Mesendoderm (in vitro differentiated cells): ENCODE data around the gene OBSCN.
A peak's percentile ranks its signal among the peaks of the same experiment; 100 is the strongest.
"Not testable (repeated sequence)": the region's sequence is repeated elsewhere in the genome, so short reads cannot be mapped to it uniquely, and the experiment has no call there.

Source experiments
- DNase-seq: peaks from one replicate; pipeline ENCODE4 v3.0.0; 2013
- H2AK5ac ChIP-seq: 2 replicates; pipeline ENCODE4 v1.6.1; 2013; ENCODE audit warnings: low read length, inconsistent platforms
- H2BK120ac ChIP-seq: 2 replicates; pipeline ENCODE4 v1.6.1; 2013; ENCODE audit warnings: low read depth, mild to moderate bottlenecking, low read length, moderate library complexity, mixed read lengths
- H2BK15ac ChIP-seq: replicated peaks from 2 replicates; pipeline ENCODE4 v1.6.1; 2013; ENCODE audit warnings: low read depth, mild to moderate bottlenecking, moderate library complexity
- H2BK5ac ChIP-seq: 2 replicates; pipeline ENCODE4 v1.6.1; 2013; ENCODE audit warnings: low read length, inconsistent platforms
- H3K18ac ChIP-seq: 2 replicates; pipeline ENCODE4 v1.6.1; 2013; ENCODE audit warnings: mild to moderate bottlenecking, low read length, mixed read lengths
- H3K23ac ChIP-seq: one replicate; pipeline ENCODE4 v1.6.1; 2013; ENCODE audit warnings: low read length
- H3K27ac ChIP-seq: 2 replicates; pipeline ENCODE4 v1.5.1; 2013; ENCODE audit warnings: low read depth, mild to moderate bottlenecking, inconsistent platforms, low read length, moderate library complexity
- H3K27me3 ChIP-seq: 2 replicates; pipeline ENCODE4 v1.6.1; 2013; ENCODE audit warnings: low read length, control low read depth, mild to moderate bottlenecking, inconsistent platforms; ENCODE audit not compliant: insufficient read depth, poor library complexity
- H3K36me3 ChIP-seq: 2 replicates; pipeline ENCODE4 v1.6.1; 2013; ENCODE audit warnings: low read length, inconsistent platforms; ENCODE audit not compliant: control insufficient read depth, insufficient read depth
- H3K4ac ChIP-seq: one replicate; pipeline ENCODE4 v1.6.1; 2013; ENCODE audit warnings: low read depth, mild to moderate bottlenecking, low read length, moderate library complexity
- H3K4me1 ChIP-seq: 2 replicates; pipeline ENCODE4 v1.6.1; 2013; ENCODE audit warnings: low read depth, low read length, inconsistent platforms; ENCODE audit not compliant: control insufficient read depth
- H3K4me2 ChIP-seq: 2 replicates; pipeline ENCODE4 v1.6.1; 2013; ENCODE audit warnings: low read length
- H3K4me3 ChIP-seq: 2 replicates; pipeline ENCODE4 v1.5.1; 2013; ENCODE audit warnings: mild to moderate bottlenecking, low read length
- H3K56ac ChIP-seq: one replicate; pipeline ENCODE4 v1.6.1; 2013; ENCODE audit warnings: low read length
- H3K79me1 ChIP-seq: 2 replicates; pipeline ENCODE4 v1.6.1; 2013; ENCODE audit warnings: low read length, inconsistent platforms
- H3K79me2 ChIP-seq: 2 replicates; pipeline ENCODE4 v1.6.1; 2013; ENCODE audit warnings: mild to moderate bottlenecking, low read length; ENCODE audit not compliant: control insufficient read depth, insufficient read depth
- H3K9ac ChIP-seq: 2 replicates; pipeline ENCODE4 v1.6.1; 2013; ENCODE audit warnings: low read length, inconsistent platforms
- H4K5ac ChIP-seq: one replicate; pipeline ENCODE4 v1.6.1; 2013; ENCODE audit warnings: low read length
- H4K8ac ChIP-seq: one replicate; pipeline ENCODE4 v1.6.1; 2013; ENCODE audit warnings: low read depth, mild to moderate bottlenecking, control low read depth, low read length, moderate library complexity
- WGBS: extraction: QIAGEN DNeasy Blood & Tissue Kit; methylation state at CpG from one replicate; pipeline ENCODE4 v1.1.7; 2013; ENCODE audit warnings: low lambda C conversion rate, missing lambda C conversion rate; ENCODE audit not compliant: insufficient coverage; ENCODE audit errors: extremely low coverage; 5-methylcytosine and 5-hydroxymethylcytosine counted together

OBSCN gene

DNA sequence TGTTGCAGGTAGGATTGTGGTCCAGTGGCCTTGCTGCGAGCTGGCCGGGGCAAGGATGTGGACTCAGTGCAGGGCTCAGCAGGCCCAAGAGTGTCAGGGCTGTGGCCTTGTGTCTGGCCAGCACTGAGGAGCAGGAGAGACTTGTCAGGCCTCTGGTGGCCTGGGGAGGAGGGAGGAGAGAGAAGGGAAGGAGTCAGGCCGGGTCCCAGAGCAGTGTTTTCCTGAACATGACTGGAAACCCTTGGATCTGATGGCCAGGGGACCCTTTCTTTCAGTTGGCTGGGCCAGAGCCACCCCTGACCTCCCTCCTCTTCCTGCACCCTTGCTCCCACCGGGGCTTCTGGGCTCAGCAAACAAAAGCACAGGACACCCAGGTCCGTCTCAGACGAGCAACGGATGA is 37.2 kb upstream of the OBSCN start:
- Histone ChIP-seq H2BK15ac (no peak overlapping the region), H3K23ac (no peak overlapping the region), H3K9ac (no peak overlapping the region), H3K36me3 (no peaks in the 10 kb centered on the region), H2AK5ac (no peak overlapping the region), H3K27ac (no peak overlapping the region), H3K27me3 (no peaks in the 10 kb centered on the region), H2BK120ac (no peak overlapping the region), H4K8ac (no peak overlapping the region), H3K56ac (no peak overlapping the region), H3K79me1 (peaks cover 12% of the 10 kb centered on the region), H3K4me2 (no peak overlapping the region), H3K18ac (no peak overlapping the region), H3K4me1 (peaks cover 2% of the 10 kb centered on the region), H3K4me3 (no peak overlapping the region), H3K79me2 (peaks cover 2% of the 10 kb centered on the region), H2BK5ac (no peak overlapping the region), H4K5ac (no peak overlapping the region), H3K4ac (no peak overlapping the region)
- no peak for DNase-seq
- no CpG with 5 or more reads among the region's 7 CpGs for WGBS

GRCh38 chr1:228171221-228171891 is 36.5 kb upstream of the OBSCN start:
- no peaks in the 10 kb centered on the region for H3K36me3 ChIP-seq
- H3K27me3 ChIP-seq, result no peaks in the 10 kb centered on the region
- no peak overlapping the region for H2BK5ac ChIP-seq
- no peak overlapping the region for H4K5ac ChIP-seq
- WGBS, result no CpG with 5 or more reads among the region's 10 CpGs
- peaks cover 11% of the 10 kb centered on the region for H3K79me1 ChIP-seq
- peak overlapping the region; percentile 34 for H3K56ac ChIP-seq
- H2BK15ac ChIP-seq, result no peak overlapping the region
- no peak overlapping the region for H2BK120ac ChIP-seq
- H3K4me3 ChIP-seq, result no peak overlapping the region
- peaks cover 2% of the 10 kb centered on the region for H3K4me1 ChIP-seq
- H3K18ac ChIP-seq, result no peak overlapping the region
- H3K4me2 ChIP-seq, result no peak overlapping the region
- no peak overlapping the region for H2AK5ac ChIP-seq
- H3K9ac ChIP-seq, result no peak overlapping the region
- no peak overlapping the region for H4K8ac ChIP-seq
- no peak overlapping the region for H3K4ac ChIP-seq
- H3K27ac ChIP-seq, result no peak overlapping the region
- no peak for DNase-seq
- H3K23ac ChIP-seq, result no peak overlapping the region
- H3K79me2 ChIP-seq, result peaks cover 2% of the 10 kb centered on the region

DNA sequence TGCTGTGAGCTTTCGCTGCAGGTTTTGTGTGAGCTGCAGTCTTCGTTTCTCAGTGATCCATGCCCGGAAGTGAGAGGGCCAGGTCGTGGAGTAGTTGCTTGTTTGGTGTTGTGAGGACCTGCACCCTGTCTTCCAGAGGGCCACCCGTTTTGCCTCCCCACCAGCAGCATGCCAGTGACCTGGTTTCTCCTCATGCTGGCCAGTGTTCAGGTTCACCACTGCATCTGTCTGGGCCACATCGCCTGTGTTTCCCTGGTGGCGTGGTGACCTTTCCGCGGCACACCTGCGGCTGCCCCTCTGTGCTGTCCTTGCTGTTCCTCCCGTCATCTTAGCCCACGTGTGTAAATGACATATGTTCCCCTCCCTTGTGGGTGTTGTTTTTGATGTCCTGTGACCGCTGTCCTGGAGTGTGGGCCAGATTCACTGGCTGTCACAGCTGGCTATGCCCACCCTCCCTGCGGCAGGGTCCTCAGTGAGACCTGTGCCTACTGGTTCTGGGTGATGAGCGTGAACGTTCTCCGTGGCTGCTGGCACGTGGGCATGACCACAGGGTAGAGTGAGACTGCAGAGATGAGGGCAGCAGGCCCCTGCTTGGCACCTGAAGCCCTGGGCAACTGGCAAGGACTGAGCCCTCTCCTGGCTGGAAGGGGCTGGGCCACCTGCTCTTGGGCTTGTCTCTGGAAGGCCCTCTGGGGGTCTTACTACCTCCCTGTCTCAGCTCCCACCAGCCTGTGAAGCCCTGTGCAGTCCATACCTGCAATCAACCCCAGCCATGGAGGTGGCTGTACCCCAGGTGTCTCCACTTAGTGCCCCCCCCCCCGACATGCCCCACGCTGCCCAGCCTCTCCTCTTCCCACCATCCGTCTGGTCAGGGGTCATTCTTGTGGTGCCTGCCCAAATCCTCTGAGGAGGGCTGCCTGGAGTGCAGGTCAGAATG is 35.0 kb upstream of the OBSCN start:
- H3K36me3 ChIP-seq, result no peaks in the 10 kb centered on the region
- H3K4me3 ChIP-seq, result no peak overlapping the region
- no peak overlapping the region for H3K23ac ChIP-seq
- H3K27ac ChIP-seq, result no peak overlapping the region
- H2BK15ac ChIP-seq, result no peak overlapping the region
- H3K4ac ChIP-seq, result no peak overlapping the region
- WGBS, result no CpG with 5 or more reads among the region's 21 CpGs
- no peak overlapping the region for H4K5ac ChIP-seq
- H3K79me2 ChIP-seq, result no peaks in the 10 kb centered on the region
- H2AK5ac ChIP-seq, result no peak overlapping the region
- H3K4me1 ChIP-seq, result no peaks in the 10 kb centered on the region
- no peak overlapping the region for H3K9ac ChIP-seq
- H3K79me1 ChIP-seq, result peaks cover 7% of the 10 kb centered on the region
- H4K8ac ChIP-seq, result no peak overlapping the region
- no peaks in the 10 kb centered on the region for H3K27me3 ChIP-seq
- no peak overlapping the region for H2BK120ac ChIP-seq
- no peak overlapping the region for H2BK5ac ChIP-seq
- no peak for DNase-seq
- H3K4me2 ChIP-seq, result no peak overlapping the region
- no peak overlapping the region for H3K18ac ChIP-seq
- H3K56ac ChIP-seq, result no peak overlapping the region

DNA sequence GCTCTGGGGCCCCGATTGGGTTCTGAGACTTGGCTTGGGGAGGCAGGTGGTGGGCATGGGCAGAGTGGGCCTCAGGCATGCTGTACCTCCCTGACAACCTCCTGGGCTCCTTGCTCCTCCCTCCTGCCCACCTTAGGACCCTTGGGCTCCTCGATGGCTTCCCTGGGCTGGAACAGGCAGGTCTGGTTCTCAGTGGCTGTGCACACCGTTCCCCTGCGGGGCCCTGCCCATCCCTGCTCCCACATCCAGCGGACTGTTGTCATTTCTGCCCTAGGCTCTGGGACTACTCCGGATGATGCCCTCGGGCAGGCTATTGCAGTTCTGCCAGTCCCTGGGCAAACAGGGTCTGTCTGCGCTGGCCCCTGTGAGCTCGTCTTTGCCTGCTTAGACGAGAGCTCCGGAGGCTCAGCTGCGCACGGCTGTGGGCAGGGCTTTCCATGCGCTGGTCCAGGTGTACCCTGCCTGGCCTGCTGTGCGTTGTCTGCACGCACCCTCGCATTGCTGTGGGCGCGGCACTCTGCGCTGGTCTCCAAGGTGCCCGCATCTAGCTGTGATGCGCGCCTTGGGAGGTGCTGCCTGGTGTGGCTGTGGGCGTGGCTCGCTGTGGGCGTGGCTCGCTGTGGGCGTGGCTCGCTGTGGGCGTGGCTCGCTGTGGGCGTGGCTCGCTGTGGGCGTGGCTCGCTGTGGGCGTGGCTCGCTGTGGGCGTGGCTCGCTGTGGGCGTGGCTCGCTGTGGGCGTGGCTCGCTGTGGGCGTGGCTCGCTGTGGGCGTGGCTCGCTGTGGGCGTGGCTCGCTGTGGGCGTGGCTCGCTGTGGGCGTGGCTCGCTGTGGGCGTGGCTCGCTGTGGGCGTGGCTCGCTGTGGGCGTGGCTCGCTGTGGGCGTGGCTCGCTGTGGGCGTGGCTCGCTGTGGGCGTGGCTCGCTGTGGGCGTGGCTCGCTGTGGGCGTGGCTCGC is 34.0 kb upstream of the OBSCN start:
- H2BK15ac ChIP-seq, result not testable (repeated sequence)

GRCh38 chr1:228174482-228175315 is 33.1 kb upstream of the OBSCN start:
- H2BK5ac ChIP-seq, result no peak overlapping the region
- no peak overlapping the region for H2BK15ac ChIP-seq
- no peaks in the 10 kb centered on the region for H3K36me3 ChIP-seq
- peaks cover 2% of the 10 kb centered on the region for H3K79me1 ChIP-seq
- H3K4ac ChIP-seq, result no peak overlapping the region
- H2AK5ac ChIP-seq, result no peak overlapping the region
- H3K56ac ChIP-seq, result no peak overlapping the region
- WGBS, result no CpG with 5 or more reads among the region's 52 CpGs
- H2BK120ac ChIP-seq, result no peak overlapping the region
- no peak overlapping the region for H3K4me3 ChIP-seq
- H4K8ac ChIP-seq, result no peak overlapping the region
- peak; percentile 63 for DNase-seq
- H4K5ac ChIP-seq, result no peak overlapping the region
- no peak overlapping the region for H3K4me2 ChIP-seq
- H3K27me3 ChIP-seq, result no peaks in the 10 kb centered on the region
- H3K79me2 ChIP-seq, result no peaks in the 10 kb centered on the region
- no peak overlapping the region for H3K9ac ChIP-seq
- H3K23ac ChIP-seq, result no peak overlapping the region
- H3K18ac ChIP-seq, result no peak overlapping the region
- H3K4me1 ChIP-seq, result no peaks in the 10 kb centered on the region
- H3K27ac ChIP-seq, result no peak overlapping the region

More for the DNA sequence above, 34.0 kb upstream of the OBSCN start:
- not testable (repeated sequence) for H3K18ac ChIP-seq, H3K4me2 ChIP-seq, H3K23ac ChIP-seq, H2BK5ac ChIP-seq, H2AK5ac ChIP-seq, H3K4me1 ChIP-seq, H3K4me3 ChIP-seq, H3K79me1 ChIP-seq, H3K9ac ChIP-seq, H3K36me3 ChIP-seq, H4K5ac ChIP-seq, H3K79me2 ChIP-seq, H3K27ac ChIP-seq, H3K4ac ChIP-seq, H2BK120ac ChIP-seq, H3K27me3 ChIP-seq, H3K56ac ChIP-seq, H4K8ac ChIP-seq
- DNase-seq, result peak; percentile 23
- no CpG with 5 or more reads among the region's 69 CpGs for WGBS
